ENCODE measurements around the gene COLEC12.

- TF ChIP-seq EZH2 (IDR thresholded peaks at IDR 0.05; ENCODE audit: insufficient read depth, poor library complexity, severe bottlenecking) (no peak), EZH2phosphoT487 (IDR thresholded peaks at IDR 0.05; ENCODE audit: insufficient read depth, low read depth) (no peak)
These were observed 26.2 kb upstream of the COLEC12 start for GRCh38 chr18:526681-527080.

Measured in GM23248 (cell line).